HUES6 (cell line): ENCODE measurements around the gene FFAR3.

ENCODE experiments used
- H3K27ac ChIP-seq: 2 replicates; pipeline ENCODE4 v1.7.0; 2013; ENCODE audit warnings: low read depth, mild to moderate bottlenecking, low read length, inconsistent platforms
- H3K27me3 ChIP-seq: 2 replicates; pipeline ENCODE4 v1.6.1; 2013; ENCODE audit warnings: low read length; ENCODE audit not compliant: control insufficient read depth, insufficient read depth
- H3K36me3 ChIP-seq: 2 replicates; pipeline ENCODE4 v1.6.1; 2013; ENCODE audit warnings: low read length; ENCODE audit not compliant: control insufficient read depth, insufficient read depth
- H3K4me1 ChIP-seq: 2 replicates; pipeline ENCODE4 v1.6.1; 2013; ENCODE audit warnings: low read length; ENCODE audit not compliant: control insufficient read depth, insufficient read depth
- H3K4me3 ChIP-seq: 2 replicates; pipeline ENCODE4 v1.5.1; 2013; ENCODE audit warnings: low read depth, low read length
- H3K9ac ChIP-seq: one replicate; pipeline ENCODE4 v1.6.1; 2013; ENCODE audit warnings: mild to moderate bottlenecking, low read length
- H3K9me3 ChIP-seq: 2 replicates; pipeline ENCODE4 v1.6.1; 2013; ENCODE audit warnings: low read depth, low read length; ENCODE audit not compliant: control insufficient read depth, insufficient read depth

The FFAR3 gene, protein sequence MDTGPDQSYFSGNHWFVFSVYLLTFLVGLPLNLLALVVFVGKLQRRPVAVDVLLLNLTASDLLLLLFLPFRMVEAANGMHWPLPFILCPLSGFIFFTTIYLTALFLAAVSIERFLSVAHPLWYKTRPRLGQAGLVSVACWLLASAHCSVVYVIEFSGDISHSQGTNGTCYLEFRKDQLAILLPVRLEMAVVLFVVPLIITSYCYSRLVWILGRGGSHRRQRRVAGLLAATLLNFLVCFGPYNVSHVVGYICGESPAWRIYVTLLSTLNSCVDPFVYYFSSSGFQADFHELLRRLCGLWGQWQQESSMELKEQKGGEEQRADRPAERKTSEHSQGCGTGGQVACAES

DNA sequence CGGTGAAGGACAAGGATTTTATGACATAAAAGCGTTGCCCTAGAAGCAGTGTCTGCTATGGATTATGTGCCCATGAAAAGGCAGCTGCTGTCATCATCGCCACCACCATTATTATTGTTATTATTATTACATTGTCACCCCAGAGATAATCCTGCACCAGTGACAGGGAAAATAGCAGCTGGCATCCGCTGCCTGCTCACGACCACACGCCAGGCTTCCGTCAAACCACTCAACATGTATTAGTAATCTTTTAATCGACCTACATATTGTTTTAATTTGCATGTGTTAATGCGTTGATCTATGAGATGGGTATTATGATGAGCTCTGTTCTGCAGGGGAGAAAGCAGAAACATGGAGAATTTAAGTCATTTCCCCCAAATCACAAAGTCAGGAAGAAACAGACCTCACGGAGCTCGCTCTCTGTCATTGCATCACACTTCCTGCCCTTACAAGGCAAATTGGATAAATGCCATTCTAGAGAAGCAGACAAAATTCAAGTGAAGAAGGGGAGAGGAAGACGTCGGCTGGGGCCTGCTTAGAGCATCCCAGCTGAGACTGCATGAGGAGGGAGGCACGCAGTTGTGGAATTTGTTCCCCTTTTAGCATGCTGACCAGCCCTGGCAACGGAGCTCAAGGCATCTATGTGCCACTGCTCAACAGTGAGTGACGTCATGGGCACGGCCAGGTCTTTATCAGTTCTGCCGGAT lies at the start of gene FFAR3:
Gene FFAR3, plus strand, starts transcription at position 594 of the 707 bp plus-strand sequence. CDS start 431 bp downstream, outside the sequence.
- Histone ChIP-seq H3K36me3 (no peaks in the 10 kb centered on the region), H3K9ac (no peak within 1 kb of the TSS), H3K9me3 (no peaks in the 10 kb centered on the region), H3K4me1 (no peaks in the 10 kb centered on the region), H3K4me3 (no peak within 1 kb of the TSS), H3K27me3 (peaks cover 8% of the 10 kb centered on the region; the same call in 1 of the 2 replicates), H3K27ac (no peak within 1 kb of the TSS)

DNA sequence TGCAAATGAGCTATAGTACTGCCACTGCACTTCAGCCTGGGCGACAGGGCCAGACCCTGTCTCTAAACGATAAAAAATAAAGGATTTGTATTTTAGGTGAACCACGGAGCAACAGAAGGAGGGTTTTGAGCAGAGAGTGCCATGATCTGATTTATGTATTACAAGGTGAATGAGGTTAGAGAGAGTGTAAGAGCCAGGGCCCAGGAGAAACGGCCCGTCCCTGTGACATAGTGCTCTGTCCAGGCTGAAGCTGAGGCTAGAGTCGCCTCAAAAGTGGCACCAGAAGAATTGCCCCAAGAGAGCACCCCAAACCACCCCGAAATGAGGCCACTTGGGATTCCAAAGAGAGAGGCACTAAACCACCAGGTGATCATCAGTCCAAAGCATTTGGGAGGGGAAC lies 49.4 kb upstream of the FFAR3 start:
- Histone ChIP-seq H3K4me1 (peaks cover 3% of the 10 kb centered on the region; the same call in 1 of the 2 replicates), H3K9ac (no peak overlapping the region), H3K9me3 (no peaks in the 10 kb centered on the region), H3K4me3 (no peak overlapping the region), H3K36me3 (no peaks in the 10 kb centered on the region), H3K27ac (no peak overlapping the region), H3K27me3 (no peaks in the 10 kb centered on the region)

DNA sequence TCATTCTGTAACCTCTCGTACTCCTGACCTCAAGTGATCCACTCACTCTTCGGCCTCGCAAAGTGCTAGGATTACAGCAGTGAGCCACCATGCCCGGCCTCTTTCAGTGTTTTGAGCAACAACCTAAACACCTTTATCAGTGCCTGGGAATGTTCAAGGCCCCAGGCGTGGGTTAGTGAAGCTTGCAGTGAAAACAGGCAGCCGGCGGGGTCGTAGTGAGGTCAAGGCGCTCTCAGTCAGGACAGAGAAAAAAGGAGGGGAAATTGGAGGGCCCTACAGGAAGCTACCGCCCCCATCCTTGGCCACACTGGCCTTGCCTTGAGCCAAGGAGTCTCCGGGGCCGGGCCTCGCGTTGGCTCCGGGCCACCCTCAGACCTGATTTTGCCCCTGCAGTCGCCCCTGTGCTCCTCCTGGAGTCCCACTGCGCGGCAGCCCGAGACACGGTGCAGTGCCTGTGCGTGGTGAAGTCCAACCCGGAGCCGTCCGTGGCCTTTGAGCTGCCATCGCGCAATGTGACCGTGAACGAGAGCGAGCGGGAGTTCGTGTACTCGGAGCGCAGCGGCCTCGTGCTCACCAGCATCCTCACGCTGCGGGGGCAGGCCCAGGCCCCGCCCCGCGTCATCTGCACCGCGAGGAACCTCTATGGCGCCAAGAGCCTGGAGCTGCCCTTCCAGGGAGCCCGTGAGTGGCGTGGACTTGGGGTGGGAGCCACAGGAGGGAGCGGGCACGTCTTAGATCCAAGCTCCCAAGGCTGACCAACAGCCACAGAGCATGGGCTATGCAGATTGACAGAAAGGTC lies 48.6 kb upstream of the FFAR3 start:
- H3K9ac ChIP-seq: no peak overlapping the region

DNA sequence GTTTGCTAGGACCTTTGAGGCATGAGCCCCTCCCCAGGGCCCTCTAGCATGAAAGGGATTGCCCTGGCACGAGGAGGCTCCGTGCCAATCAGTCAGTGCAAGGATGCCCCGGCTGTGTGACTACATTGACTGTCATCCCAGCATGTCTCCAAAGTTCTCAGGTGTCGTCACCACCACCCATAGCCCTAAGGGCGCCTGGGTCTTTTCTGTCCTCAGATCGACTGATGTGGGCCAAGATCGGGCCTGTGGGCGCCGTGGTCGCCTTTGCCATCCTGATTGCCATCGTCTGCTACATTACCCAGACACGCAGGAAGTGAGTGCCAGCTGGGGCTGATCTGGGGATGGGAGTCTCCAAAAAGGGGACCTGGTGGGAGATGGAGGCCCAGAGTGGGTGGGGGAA lies 47.9 kb upstream of the FFAR3 start:
- Histone ChIP-seq H3K4me1 (no peaks in the 10 kb centered on the region), H3K9ac (no peak overlapping the region), H3K27ac (no peak overlapping the region)

More for the DNA sequence above, 48.6 kb upstream of the FFAR3 start:
- no peak overlapping the region for H3K27ac ChIP-seq
- H3K27me3 ChIP-seq: no peaks in the 10 kb centered on the region
- H3K36me3 ChIP-seq: no peaks in the 10 kb centered on the region
- H3K4me3 ChIP-seq: no peak overlapping the region
- no peaks in the 10 kb centered on the region for H3K4me1 ChIP-seq
- H3K9me3 ChIP-seq: no peaks in the 10 kb centered on the region

DNA sequence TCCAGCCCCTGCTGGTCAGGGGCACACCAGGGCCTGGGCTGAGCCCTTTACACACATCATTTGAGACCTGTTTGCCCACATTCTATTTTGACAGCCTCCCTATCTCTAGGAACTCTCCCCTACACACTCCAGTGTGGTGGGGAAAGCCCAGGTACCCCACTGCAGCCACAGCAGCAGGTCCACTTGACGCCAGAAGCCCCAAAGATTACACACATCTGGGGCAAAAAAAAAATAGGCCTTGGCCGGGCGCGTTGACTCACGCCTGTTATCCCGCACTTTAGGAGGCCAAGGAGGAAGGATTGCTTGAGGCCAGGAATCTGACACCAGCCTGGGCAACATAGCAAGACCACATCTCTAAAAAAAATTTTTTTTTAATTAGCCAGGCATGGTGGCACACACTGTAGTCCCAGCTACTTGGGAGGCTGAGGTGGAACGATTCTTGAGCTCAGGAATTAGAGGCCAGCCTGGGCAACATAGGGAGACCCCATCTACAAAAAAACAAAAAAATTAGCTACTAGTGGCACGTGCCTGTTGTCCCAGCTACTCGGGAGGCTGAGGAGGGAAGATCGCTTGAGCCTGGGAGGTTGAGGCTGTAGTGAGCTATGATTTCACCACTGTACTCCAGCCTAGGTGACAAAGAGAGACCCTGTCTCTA lies 47.3 kb upstream of the FFAR3 start:
- H3K9me3 ChIP-seq: no peaks in the 10 kb centered on the region
- no peak overlapping the region for H3K4me3 ChIP-seq
- H3K36me3 ChIP-seq: no peaks in the 10 kb centered on the region
- no peak overlapping the region for H3K27ac ChIP-seq
- H3K4me1 ChIP-seq: no peaks in the 10 kb centered on the region
- H3K9ac ChIP-seq: no peak overlapping the region
- no peaks in the 10 kb centered on the region for H3K27me3 ChIP-seq

More for the DNA sequence above, 47.9 kb upstream of the FFAR3 start:
- no peaks in the 10 kb centered on the region for H3K9me3 ChIP-seq
- no peak overlapping the region for H3K4me3 ChIP-seq
- H3K36me3 ChIP-seq: no peaks in the 10 kb centered on the region
- no peaks in the 10 kb centered on the region for H3K27me3 ChIP-seq

DNA sequence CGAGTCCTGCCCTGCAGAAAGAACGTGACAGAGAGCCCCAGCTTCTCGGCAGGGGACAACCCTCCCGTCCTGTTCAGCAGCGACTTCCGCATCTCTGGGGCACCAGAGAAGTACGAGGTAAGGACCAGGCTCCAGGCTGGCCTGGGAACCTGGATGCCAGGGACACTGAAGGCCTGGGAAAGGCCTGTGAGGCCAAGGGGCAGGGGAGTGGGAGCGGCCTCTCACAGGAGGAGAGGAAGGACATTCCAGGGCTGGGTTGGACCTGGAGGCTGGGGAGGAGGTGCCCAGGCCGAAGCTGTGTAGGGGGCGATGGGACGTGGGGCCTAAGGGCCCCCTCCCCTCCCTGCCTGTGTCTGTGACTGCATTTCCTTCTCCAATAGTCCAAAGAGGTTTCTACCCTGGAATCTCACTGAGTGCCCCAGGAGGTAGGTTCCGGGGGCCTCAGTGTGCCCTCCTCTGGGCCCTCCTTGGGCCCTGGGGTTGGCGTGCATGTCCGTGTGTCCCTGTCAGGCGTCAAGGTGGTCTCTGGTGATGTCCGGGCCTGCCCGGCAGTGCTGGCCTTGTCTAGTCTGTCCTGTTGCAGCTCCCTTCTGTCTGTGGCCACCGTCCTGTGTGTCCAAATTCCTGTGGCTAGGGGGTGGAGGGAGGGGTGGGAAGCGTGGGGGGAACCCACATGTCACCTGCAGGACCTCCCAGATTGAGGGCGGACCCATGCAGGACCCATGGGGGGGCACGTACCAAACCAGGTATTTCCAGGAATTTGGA lies 46.2 kb upstream of the FFAR3 start:
- no peak overlapping the region for H3K27ac ChIP-seq
- peak overlapping the region; percentile 2 for H3K9ac ChIP-seq
- no peaks in the 10 kb centered on the region for H3K4me1 ChIP-seq
- H3K36me3 ChIP-seq: no peaks in the 10 kb centered on the region
- no peak overlapping the region for H3K4me3 ChIP-seq
- no peaks in the 10 kb centered on the region for H3K9me3 ChIP-seq
- H3K27me3 ChIP-seq: no peaks in the 10 kb centered on the region

DNA sequence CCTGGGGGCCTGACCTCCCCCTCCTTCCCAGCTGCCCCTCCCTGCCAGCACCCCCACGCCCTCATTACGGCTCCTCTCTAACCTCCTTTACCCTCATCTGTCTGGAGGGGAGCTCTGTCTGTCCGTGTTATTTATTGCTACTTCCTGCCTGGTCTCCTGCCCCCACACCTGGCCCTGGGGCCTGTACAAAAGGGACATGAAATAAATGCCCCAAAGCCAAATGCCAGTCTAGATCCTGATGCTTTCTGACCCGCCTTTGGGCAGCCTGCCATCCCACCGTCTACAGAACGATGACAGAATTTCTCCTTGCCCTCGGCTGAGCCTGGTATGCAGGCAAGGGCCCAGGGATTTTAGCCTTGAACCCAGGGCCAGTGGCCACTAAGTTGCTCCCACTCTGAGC lies 44.7 kb upstream of the FFAR3 start:
- H3K4me3 ChIP-seq: no peak overlapping the region
- H3K4me1 ChIP-seq: no peaks in the 10 kb centered on the region
- H3K9ac ChIP-seq: no peak overlapping the region

DNA sequence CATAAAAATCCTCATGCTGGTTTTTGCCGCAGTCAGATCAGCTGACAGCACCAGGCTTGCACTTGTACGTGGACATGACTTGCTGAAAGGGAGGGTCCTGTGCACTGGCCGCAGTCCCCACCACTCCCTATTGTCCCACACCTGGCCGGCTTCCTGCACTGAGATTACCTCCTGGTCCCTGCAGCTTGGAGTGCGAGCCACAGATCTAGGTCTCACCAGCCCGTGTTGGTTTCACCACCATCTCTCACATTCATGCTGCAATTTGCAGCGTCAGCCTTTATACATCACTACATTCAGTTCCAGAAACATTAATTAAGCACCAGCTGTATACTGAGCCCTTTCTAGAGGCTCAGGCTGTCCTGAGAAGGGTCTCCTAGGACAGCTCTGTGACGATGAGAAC lies 44.2 kb upstream of the FFAR3 start:
- H3K4me3 ChIP-seq: no peak overlapping the region
- no peak overlapping the region for H3K9ac ChIP-seq
- no peak overlapping the region for H3K27ac ChIP-seq
- peaks cover 1% of the 10 kb centered on the region; the same call in 1 of the 2 replicates for H3K4me1 ChIP-seq
- H3K9me3 ChIP-seq: no peaks in the 10 kb centered on the region
- no peaks in the 10 kb centered on the region for H3K27me3 ChIP-seq
- H3K36me3 ChIP-seq: no peaks in the 10 kb centered on the region

More for the DNA sequence above, 44.7 kb upstream of the FFAR3 start:
- Histone ChIP-seq H3K36me3 (no peaks in the 10 kb centered on the region), H3K27me3 (no peaks in the 10 kb centered on the region), H3K27ac (no peak overlapping the region), H3K9me3 (no peaks in the 10 kb centered on the region)

DNA sequence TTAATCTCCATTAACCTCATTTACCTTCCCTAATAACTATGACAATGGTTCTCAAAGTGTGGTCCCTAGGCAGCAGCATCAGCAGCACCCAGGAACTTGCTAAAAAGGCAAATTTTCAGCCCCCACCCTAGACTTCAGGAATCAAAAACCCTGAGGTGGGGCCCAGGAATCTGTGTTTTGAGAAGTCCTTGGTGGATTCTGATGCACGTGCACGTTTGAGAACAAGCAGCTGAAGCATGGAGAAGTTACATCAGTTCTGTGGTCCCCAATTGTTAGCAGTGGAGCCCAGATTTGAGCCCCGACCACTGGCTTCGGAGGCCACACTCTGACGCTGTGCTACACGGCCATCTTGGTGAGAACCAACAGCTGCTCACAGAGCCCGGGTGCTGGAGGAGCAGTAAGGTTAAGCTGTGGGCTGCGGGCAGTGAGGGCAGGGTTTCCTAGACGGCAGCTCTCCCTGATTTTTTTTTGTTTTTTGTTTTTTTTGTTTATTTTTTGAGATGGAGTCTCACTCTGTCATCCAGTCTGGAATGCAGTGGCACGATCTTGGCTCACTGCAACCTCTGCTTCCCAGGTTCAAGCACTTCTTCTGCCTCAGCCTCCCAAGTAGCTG lies 43.3 kb upstream of the FFAR3 start:
- Histone ChIP-seq H3K4me1 (peaks cover 3% of the 10 kb centered on the region; the same call in 1 of the 2 replicates), H3K36me3 (no peaks in the 10 kb centered on the region), H3K9ac (no peak overlapping the region), H3K27me3 (no peaks in the 10 kb centered on the region), H3K9me3 (no peaks in the 10 kb centered on the region), H3K4me3 (no peak overlapping the region), H3K27ac (no peak overlapping the region)

DNA sequence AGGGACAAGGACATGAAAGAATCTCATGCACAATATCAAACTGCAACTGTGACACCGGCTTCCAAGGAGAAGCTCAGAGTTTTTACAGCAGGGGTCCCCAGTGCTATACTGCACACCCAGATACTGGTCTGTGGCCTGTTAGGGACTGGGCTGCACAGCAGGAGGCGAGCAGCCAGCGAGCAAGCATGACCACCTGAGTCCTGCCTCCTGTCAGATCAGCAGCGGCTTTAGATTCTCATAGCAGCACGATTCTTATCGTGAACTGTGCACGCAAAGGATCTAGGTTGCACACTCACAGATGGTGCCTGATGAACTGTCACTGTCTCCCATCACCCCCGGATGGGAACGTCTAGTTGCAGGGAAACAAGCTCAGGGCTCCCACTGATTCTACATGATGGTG lies 42.4 kb upstream of the FFAR3 start:
- Histone ChIP-seq H3K9me3 (no peaks in the 10 kb centered on the region), H3K27ac (no peak overlapping the region), H3K4me1 (peaks cover 3% of the 10 kb centered on the region; the same call in 1 of the 2 replicates), H3K9ac (no peak overlapping the region), H3K36me3 (no peaks in the 10 kb centered on the region), H3K4me3 (no peak overlapping the region), H3K27me3 (no peaks in the 10 kb centered on the region)
